Measurements from ENCODE around the gene SUGP2. TPM values are rescaled to one million over a fixed set of nuclear protein-coding genes. Genes with fewer than 3 reads are reported as not detected.

Gene SUGP2
- total and polyA plus RNA-seq, 9 of the 15 experiments (the other 6 are each of a cell fraction or from before 2014, with no cell fraction given) = 13.1 to 101 (median 63.1) TPM

DNA sequence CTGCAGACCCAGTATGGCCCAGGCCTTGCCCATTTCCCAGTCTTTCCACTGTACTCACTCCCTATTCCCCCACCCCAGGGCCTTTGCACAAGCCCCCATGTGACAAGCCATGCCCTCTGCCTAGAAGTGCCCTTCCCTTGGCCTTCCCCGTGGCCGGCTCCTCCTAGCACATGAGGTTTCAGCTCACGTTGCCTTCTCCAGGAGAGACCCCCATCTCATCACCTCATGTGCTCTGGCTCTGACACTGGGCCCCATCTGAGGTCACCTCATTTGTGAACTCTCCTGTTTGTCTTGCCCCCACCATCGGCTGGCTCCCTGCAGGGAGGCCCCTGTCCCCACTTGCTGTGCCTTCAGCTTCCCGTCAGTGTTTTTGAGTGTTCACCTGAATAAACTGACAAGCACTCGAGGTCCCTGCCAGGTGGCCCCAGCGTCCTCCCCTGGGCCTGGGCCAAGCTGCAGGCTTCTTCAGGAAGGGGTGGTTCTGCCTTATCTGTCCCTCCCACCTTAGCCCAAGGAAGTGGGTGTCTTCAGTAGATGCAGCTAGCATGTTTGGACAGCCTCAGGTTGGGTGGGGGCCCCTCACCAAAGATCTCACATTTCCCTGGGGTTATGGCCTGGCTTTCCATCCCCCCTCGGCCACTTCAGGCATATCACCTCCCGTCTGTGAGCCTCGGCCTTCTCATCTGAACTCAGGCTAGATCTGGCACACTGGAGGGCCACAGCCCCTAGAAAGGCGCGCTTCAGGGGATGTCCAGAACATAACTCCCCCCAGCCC is 26.7 kb upstream of the SUGP2 start (continued):
- TF ChIP-seq GATA2 (CRISPR knock-in tag; IDR thresholded peaks at IDR 0.05) = peak; percentile 98
- TF ChIP-seq SRSF7 (optimal IDR thresholded peaks at IDR 0.05; ENCODE audit: low read depth, low read length) = no peak
- no peak for TF ChIP-seq ZNF384 (IDR thresholded peaks at IDR 0.05; ENCODE audit: low read depth, low read length)
- TF ChIP-seq, protein P1, sequence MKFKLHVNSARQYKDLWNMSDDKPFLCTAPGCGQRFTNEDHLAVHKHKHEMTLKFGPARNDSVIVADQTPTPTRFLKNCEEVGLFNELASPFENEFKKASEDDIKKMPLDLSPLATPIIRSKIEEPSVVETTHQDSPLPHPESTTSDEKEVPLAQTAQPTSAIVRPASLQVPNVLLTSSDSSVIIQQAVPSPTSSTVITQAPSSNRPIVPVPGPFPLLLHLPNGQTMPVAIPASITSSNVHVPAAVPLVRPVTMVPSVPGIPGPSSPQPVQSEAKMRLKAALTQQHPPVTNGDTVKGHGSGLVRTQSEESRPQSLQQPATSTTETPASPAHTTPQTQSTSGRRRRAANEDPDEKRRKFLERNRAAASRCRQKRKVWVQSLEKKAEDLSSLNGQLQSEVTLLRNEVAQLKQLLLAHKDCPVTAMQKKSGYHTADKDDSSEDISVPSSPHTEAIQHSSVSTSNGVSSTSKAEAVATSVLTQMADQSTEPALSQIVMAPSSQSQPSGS (CRISPR knock-in tag; IDR thresholded peaks at IDR 0.05) = no peak
- no peak for TF ChIP-seq U2AF1 (optimal IDR thresholded peaks at IDR 0.05; ENCODE audit: low read depth, low read length)
- no peak for TF ChIP-seq SAP30 (IDR thresholded peaks at IDR 0.05; ENCODE audit: borderline replicate concordance, insufficient read depth, low read depth, low read length, poor library complexity, severe bottlenecking)
- TF ChIP-seq MITF (IDR thresholded peaks at IDR 0.05) = peak; percentile 72; the same call in 1 of the 2 replicates
- TF ChIP-seq POLR2H (tag; IDR thresholded peaks at IDR 0.05; ENCODE audit: low read depth) = no peak; the same call in none of the 2 replicates
- TF ChIP-seq HIVEP1 (CRISPR knock-in tag; IDR thresholded peaks at IDR 0.05) = no peak
- no peak for TF ChIP-seq ZNF76 (CRISPR knock-in tag; IDR thresholded peaks at IDR 0.05; ENCODE audit: borderline replicate concordance)
- TF ChIP-seq DIDO1 (tag; IDR thresholded peaks at IDR 0.05; ENCODE audit: low read depth) = no peak
- peak; percentile 82 for TF ChIP-seq SMAD1 (IDR thresholded peaks at IDR 0.05; ENCODE audit: low read depth, low read length, partially characterized antibody)
- 0 out of 2 replicates have a peak, but pooled peaks have one; percentile 41 for TF ChIP-seq ADNP (tag; IDR thresholded peaks at IDR 0.05)
- no peak for TF ChIP-seq ZNF699 (CRISPR knock-in tag; IDR thresholded peaks at IDR 0.05; ENCODE audit: insufficient replicate concordance)
- no peak for TF ChIP-seq SETDB1 (IDR thresholded peaks at IDR 0.05; ENCODE audit: low read length)
- no peak for TF ChIP-seq HBP1 (CRISPR knock-in tag; IDR thresholded peaks at IDR 0.05)
- no peak for TF ChIP-seq BCLAF1 (IDR thresholded peaks at IDR 0.05; ENCODE audit: borderline replicate concordance in 1 of 2, control insufficient read depth in 1 of 2, low read depth in 2 of 2, low read length in 1 of 2)
- TF ChIP-seq ZNF212 (CRISPR knock-in tag; IDR thresholded peaks at IDR 0.05) = no peak

Measured in K562 (cell line).